Tibial nerve (tissue), 3 donors: ENCODE results near the gene DCTN1.

Source experiments
- EP300 ChIP-seq, 2 donors: sonication (generic); formaldehyde crosslinking; IDR thresholded peaks; one replicate each; pipeline ENCODE4 v1.6.1; 2017; ENCODE audit warnings: antibody characterized with exemption in 2 of 2, mild to moderate bottlenecking in 1 of 2
- POLR2A ChIP-seq, 2 donors: fragments of 450-650 bp; IDR thresholded peaks; one replicate each; pipeline ENCODE4 v1.6.1; 2017; ENCODE audit warnings: antibody characterized with exemption in 2 of 2, mild to moderate bottlenecking in 2 of 2, moderate library complexity in 2 of 2

DNA sequence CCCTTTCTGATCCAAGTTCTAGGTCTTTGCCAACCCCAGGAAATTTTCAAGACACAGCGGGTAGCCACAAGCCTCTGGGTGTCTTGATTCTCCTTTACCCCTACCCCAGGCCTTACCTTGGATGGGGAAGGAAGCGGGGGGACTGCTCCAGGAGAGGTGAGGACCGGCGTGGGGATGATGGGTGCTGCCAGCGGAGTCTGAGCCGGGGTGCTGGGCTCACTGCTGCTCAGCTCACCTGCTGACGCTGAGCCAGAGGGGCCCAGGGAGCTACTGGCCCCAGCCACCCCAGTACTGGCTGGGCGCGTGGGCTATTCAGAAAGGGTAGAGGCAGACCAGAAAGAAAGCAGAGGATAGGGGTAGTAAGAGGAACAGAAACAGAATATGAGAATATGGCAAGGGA, 8.7 kb downstream of the DCTN1 start:
- no peak for TF ChIP-seq EP300 (IDR thresholded peaks at IDR 0.05)
- no peak for TF ChIP-seq POLR2A (IDR thresholded peaks at IDR 0.05)
